ENCODE data around the gene MX2. TPM values are rescaled to one million over a fixed set of nuclear protein-coding genes. Genes with fewer than 3 reads are reported as not detected.

The MX2 gene
- total and polyA plus RNA-seq, 3 donors from 2014 or later, result 8.4 to 12.8 (median 10.1) TPM

DNA sequence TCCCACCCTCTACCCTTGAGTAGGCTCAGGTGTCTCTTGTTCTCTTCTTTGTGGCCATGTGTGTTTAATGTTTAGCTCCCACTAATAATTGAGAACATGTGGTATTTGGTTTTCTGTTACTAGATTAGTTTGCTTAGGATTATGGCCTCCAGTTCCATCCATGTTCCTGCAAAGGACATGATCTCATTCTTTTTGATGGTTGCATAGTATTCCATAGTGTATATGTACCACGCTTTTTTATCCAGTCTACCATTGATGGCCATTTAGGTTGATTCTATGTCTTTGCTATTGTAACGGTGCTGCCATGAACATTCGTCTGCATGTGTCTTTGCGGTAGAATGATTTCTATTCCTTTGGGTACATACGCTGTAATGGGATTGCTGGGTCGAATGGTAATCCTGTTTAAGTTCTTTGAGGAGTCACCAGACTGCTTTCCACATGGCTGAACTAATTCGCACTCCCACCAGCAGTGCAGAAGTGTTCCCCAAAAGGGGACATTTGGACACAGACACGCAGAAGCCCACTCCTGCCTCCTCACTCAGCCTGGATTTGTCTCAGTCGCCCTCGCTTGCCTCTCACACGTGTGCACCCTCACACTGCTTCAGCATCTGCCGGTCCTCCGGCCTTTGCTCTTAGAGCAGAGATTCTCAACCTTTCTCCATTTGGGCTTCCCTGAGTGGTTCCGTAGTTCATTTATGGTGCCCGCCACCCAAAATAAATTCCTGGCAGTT, 3.7 kb downstream of the MX2 start:
- WGBS, 2 donors, result 95% methylated on average over 15 of the region's 15 CpGs
- H3K27ac ChIP-seq, result no peak overlapping the region
- DNase-seq, result no peak
- peaks cover 9% of the 10 kb centered on the region for H3K4me1 ChIP-seq
- H3K4me3 ChIP-seq, result no peak overlapping the region
- no peaks in the 10 kb centered on the region for H3K9me3 ChIP-seq
- no peak for TF ChIP-seq POLR2A (IDR thresholded peaks at IDR 0.05)
- TF ChIP-seq, protein P1, sequence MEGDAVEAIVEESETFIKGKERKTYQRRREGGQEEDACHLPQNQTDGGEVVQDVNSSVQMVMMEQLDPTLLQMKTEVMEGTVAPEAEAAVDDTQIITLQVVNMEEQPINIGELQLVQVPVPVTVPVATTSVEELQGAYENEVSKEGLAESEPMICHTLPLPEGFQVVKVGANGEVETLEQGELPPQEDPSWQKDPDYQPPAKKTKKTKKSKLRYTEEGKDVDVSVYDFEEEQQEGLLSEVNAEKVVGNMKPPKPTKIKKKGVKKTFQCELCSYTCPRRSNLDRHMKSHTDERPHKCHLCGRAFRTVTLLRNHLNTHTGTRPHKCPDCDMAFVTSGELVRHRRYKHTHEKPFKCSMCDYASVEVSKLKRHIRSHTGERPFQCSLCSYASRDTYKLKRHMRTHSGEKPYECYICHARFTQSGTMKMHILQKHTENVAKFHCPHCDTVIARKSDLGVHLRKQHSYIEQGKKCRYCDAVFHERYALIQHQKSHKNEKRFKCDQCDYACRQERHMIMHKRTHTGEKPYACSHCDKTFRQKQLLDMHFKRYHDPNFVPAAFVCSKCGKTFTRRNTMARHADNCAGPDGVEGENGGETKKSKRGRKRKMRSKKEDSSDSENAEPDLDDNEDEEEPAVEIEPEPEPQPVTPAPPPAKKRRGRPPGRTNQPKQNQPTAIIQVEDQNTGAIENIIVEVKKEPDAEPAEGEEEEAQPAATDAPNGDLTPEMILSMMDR (IDR thresholded peaks at IDR 0.05), result no peak
- no peaks in the 10 kb centered on the region for H3K27me3 ChIP-seq
- intact Hi-C loops (cut with DNase I; ENCODE audit: low total_unique reads), result no loop called here
- no peaks in the 10 kb centered on the region for H3K36me3 ChIP-seq (ENCODE audit: low read depth, missing control alignments)

DNA sequence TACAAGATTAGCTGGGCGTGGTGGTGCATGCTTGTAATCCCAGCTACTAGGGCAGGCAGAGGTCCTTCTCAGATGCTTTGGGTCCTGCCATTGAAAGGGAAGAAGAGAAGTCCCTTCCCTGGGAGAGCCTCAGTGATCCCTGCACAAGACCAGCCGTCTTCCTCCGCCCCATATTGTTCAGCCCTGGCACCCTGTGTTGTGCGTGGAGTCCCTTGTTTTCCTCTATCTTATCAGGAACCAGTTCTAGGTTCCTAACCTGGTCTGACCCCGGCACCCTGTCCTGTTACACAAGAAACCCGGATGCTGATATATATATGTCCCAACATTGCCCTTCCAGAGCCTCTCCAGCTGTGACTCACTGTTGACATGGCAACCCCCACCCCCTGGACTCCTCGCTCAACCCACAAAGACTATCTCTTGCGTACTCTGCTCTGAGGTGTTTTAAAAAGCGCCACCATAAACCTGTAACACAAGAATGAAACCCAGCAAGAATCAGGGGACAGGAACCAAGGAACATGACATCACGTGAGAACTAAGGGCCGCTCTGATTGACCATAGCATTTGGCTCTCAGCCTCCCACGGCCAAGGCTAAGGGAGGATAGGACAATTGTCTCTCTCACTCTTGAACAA, 4.8 kb downstream of the MX2 start:
- intact Hi-C loops (cut with DNase I; ENCODE audit: low total_unique reads), result no loop called here
- H3K4me3 ChIP-seq, result no peak overlapping the region
- H3K4me1 ChIP-seq, result peaks cover 9% of the 10 kb centered on the region
- DNase-seq, result no peak
- no peaks in the 10 kb centered on the region for H3K27me3 ChIP-seq
- 85 to 91% methylated on average over 12 of the region's 12 CpGs for WGBS, 2 donors
- TF ChIP-seq, protein P1 (IDR thresholded peaks at IDR 0.05), result no peak
- TF ChIP-seq POLR2A (IDR thresholded peaks at IDR 0.05), result no peak
- H3K9me3 ChIP-seq, result no peaks in the 10 kb centered on the region
- H3K36me3 ChIP-seq (ENCODE audit: low read depth, missing control alignments), result no peaks in the 10 kb centered on the region
- no peak overlapping the region for H3K27ac ChIP-seq

DNA sequence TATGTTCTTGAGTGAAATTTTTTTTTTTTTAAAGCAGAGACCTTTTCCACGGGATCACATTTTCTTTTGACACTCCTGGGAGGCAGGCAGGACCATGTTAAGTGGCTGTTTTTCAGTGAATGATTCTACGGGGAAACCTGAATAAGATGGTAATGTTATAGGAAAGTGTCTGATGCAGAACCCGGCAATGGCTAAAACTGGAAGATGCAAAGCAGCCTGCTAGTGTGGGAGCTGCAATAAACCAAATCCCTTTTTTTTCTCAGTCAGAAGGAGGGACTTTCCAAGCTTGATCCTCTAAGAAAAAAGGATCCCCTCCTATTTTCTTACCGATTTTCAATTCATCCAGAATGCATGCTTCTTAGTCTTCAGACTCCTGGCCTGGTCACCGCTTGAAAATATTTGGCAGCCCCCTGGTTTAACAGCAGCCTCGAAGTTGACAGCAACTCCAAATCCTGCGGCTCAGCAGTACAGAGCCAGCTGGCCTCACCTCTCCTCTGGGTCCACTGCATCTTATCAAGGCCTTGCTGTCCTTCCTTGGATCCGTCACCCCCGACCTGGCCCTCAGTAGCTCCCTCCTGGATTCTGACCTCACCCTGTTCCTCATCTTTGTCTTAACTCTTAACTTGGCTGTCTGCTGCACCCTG, 5.6 kb downstream of the MX2 start:
- peaks cover 9% of the 10 kb centered on the region for H3K4me1 ChIP-seq
- no peak for TF ChIP-seq POLR2A (IDR thresholded peaks at IDR 0.05)
- TF ChIP-seq, protein P1 (IDR thresholded peaks at IDR 0.05), result no peak
- H3K9me3 ChIP-seq, result no peaks in the 10 kb centered on the region
- no peak overlapping the region for H3K27ac ChIP-seq
- intact Hi-C loops (cut with DNase I; ENCODE audit: low total_unique reads), result no loop called here
- no peak for DNase-seq
- WGBS, 2 donors, result 62 to 71% methylated on average over 9 of the region's 9 CpGs
- no peaks in the 10 kb centered on the region for H3K27me3 ChIP-seq
- H3K4me3 ChIP-seq, result no peak overlapping the region
- H3K36me3 ChIP-seq (ENCODE audit: low read depth, missing control alignments), result no peaks in the 10 kb centered on the region

DNA sequence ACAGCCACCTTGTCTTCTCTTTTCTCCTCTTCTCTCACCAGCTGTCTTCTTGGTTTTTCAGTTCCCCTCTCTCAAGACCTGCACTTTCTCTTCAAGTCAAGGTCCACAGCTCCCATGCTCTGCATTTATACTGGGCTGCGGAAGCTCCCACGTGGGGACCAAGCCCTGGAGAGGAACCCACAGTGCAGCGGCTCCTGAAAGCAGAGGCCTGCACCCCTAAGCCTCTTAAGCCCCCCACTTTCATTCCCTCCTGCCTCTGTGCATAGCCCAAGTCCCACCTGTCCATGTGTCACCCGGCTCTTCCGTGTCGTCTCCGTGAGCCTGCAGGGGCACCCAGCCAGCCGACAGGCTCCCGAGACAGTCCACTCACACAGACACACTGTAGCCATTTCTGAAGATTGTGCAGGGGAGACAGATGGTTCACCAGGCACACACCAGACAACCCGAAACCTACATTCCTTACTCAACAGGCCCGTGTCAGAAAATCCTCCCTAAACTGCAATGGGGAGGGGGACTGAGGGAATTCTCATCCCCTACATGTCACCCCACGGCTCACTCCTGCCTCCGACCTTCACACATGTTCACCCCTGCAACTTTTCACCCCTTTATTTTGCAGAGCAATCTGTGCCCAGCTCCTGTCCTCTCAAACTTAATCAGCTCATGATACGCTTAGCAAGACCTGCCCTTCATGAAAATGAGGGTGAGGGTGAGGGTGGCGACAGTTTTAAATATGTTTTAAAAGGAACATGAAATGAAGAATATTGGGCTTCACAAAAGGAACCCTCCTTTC, 6.3 kb downstream of the MX2 start:
- Histone ChIP-seq H3K27me3 (no peaks in the 10 kb centered on the region), H3K4me1 (peaks cover 9% of the 10 kb centered on the region), H3K36me3 (ENCODE audit: low read depth, missing control alignments) (no peaks in the 10 kb centered on the region), H3K9me3 (no peaks in the 10 kb centered on the region), H3K4me3 (no peak overlapping the region), H3K27ac (no peak overlapping the region)
- TF ChIP-seq POLR2A (IDR thresholded peaks at IDR 0.05), result no peak
- TF ChIP-seq, protein P1 (IDR thresholded peaks at IDR 0.05), result no peak
- DNase-seq, result no peak
- intact Hi-C loops (cut with DNase I; ENCODE audit: low total_unique reads), result no loop called here
- WGBS, 2 donors, result 67 to 90% methylated on average over 12 to 15 of the region's 15 CpGs
